ENCODE measurements around the gene STUM.

The STUM gene

DNA sequence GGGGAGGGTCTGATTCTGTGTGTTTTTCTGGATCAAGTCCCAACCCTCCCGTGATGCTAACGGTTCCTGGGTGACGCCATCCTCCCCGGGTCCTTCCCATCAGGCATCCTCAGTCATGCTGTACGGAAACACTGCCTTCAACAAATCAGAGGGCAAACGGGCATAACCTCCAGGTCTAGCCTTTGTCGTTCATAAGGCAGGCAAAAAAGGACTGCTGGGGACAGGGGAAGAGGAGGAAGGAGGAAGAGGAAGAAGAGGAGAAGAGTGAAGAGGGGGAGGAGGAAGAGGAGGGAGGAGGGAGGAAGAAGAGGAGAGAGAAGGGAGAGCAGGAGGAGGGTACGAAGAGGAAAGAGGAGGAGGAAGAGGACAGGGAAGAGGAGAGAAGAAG lies 106.1 kb downstream of the STUM start:
- no peak for DNase-seq (ENCODE audit: low read depth)

GRCh38 chr1:226655251-226656163 lies 106.9 kb downstream of the STUM start:
- no peak for DNase-seq (ENCODE audit: low read depth)

DNA sequence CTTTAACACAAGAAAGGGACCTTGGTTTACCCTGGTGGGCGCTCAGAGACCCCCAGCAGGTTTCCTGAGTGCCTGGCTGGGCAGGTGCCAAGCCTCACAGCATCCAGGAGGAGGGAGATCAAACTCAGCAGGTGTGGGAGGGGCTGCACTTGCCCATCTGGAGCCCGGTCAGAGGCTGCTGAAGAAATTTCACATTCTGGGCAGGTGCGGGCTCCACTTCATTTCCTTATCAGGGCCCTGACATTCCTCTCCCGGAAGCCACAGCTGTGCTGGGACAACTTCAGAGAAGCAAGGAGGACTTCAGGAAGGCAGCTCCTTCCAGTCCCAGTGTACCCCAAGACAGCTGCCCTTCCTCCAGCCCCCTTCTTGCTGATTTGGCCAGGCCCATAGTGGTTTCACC lies 107.6 kb downstream of the STUM start:
- DNase-seq (ENCODE audit: low read depth), result no peak

DNA sequence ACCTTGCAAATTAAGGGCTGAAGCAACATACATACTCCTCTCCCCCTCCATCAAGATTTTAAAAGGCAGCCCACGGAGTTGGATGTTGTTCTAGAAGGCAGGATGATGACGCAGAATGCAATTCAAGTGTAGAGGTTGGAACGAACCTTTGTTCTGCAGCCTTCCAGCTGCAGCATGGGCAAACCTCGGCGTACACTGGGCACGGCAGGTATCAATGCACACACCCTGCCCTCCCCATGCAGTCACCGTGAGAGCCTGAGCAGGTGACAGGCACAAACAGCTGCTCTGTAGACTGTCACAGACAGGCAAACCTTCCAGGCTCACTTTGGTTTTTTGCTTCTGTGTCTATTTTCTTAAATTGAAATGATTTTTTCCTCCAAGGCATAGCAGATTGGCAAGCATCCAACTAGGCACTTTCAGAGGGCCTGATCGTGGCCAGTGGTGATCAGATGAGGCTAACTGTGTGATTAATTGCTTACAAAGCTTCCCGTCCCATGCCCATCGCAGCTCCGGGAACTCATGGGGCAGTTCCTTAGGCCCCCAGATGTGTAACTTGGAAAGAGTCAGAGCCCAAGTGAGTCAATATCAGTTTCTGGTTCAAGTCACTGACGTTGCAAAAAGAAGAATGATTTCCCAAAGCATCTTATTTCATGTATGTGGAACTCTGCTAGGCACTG lies 108.2 kb downstream of the STUM start:
- peak; percentile 59 for DNase-seq (ENCODE audit: low read depth)

- DNase-seq (ENCODE audit: low read depth), result no peak
Measured at GRCh38 chr1:226657895-226658545, 109.5 kb downstream of the STUM start.

- no peak for DNase-seq (ENCODE audit: low read depth)
Measured at GRCh38 chr1:226658546-226659125, 110.1 kb downstream of the STUM start.

Data from amniotic epithelial cell (primary cell).